ENCODE data around the gene RALGAPA2.

DNA sequence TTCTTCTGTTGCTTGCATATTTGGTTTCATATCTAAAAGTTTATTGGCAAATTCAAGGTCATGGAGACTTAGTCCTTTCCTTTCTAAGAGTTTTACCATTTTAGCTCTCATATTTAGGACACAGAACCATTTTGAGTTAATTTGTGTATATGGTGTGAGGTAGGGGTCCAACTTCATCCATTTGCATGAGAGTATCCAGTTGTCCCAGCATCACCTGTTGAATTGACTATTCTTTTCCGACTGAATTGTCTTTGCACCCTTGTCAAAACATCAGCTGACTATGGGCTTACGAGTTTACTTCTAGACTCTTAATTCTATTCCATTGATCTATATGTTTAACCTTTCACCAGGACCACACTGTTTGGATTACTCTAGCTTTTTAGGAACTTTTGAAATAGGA is 157.5 kb downstream of the RALGAPA2 start:
- TF ChIP-seq, protein P1, sequence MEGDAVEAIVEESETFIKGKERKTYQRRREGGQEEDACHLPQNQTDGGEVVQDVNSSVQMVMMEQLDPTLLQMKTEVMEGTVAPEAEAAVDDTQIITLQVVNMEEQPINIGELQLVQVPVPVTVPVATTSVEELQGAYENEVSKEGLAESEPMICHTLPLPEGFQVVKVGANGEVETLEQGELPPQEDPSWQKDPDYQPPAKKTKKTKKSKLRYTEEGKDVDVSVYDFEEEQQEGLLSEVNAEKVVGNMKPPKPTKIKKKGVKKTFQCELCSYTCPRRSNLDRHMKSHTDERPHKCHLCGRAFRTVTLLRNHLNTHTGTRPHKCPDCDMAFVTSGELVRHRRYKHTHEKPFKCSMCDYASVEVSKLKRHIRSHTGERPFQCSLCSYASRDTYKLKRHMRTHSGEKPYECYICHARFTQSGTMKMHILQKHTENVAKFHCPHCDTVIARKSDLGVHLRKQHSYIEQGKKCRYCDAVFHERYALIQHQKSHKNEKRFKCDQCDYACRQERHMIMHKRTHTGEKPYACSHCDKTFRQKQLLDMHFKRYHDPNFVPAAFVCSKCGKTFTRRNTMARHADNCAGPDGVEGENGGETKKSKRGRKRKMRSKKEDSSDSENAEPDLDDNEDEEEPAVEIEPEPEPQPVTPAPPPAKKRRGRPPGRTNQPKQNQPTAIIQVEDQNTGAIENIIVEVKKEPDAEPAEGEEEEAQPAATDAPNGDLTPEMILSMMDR (IDR thresholded peaks at IDR 0.05) = no peak
- no peak for TF ChIP-seq POLR2A (IDR thresholded peaks at IDR 0.05)

Data from thyroid gland (tissue), 4 donors.